Measurements from ENCODE around the gene HTRA2.

The HTRA2 gene

DNA sequence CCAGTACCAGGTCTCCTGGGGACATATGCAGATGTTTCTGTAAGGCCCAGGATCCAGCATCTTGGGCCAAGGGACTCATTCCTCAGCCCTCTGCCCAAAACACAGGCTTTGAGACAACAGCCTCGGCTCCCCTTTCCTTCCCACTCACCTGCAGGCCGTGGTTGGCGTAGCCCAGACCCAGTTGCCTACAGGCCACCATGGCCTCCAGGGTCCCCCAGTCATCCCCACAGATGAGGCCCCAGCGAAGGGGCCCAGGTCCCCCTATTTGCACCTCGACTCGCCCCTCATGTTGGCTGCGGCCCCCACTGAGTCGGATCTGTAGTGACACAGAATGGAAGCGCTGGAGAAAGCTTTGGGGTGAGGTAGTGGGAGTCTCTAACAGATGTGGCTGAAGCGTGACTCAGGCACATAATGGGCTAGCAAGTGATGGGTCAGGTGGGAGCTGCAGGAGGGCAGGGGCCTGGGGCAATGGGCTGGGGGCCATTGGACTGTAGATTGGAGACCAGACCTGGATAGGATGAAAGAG, 5.8 kb downstream of the HTRA2 start:
- H4K20me1 ChIP-seq (ENCODE audit: insufficient read depth, low read length) = no peaks in the 10 kb centered on the region
- no peak overlapping the region for H3K27ac ChIP-seq (ENCODE audit: low read length)
- H3K4me3 ChIP-seq (ENCODE audit: low read depth in 1 of 2, low read length in 2 of 2) = no peak overlapping the region
- H3K36me3 ChIP-seq (ENCODE audit: insufficient read depth, low read length) = peaks cover 31% of the 10 kb centered on the region
- H3K9me3 ChIP-seq (ENCODE audit: insufficient read depth, low read length, severe bottlenecking) = no peaks in the 10 kb centered on the region
- peaks cover 16% of the 10 kb centered on the region for H3K4me1 ChIP-seq (ENCODE audit: insufficient read depth, low read length)
- DNase-seq (no peak), ATAC-seq (ENCODE audit: insufficient read depth, low read depth) (no peak)
- TF ChIP-seq, protein P1, sequence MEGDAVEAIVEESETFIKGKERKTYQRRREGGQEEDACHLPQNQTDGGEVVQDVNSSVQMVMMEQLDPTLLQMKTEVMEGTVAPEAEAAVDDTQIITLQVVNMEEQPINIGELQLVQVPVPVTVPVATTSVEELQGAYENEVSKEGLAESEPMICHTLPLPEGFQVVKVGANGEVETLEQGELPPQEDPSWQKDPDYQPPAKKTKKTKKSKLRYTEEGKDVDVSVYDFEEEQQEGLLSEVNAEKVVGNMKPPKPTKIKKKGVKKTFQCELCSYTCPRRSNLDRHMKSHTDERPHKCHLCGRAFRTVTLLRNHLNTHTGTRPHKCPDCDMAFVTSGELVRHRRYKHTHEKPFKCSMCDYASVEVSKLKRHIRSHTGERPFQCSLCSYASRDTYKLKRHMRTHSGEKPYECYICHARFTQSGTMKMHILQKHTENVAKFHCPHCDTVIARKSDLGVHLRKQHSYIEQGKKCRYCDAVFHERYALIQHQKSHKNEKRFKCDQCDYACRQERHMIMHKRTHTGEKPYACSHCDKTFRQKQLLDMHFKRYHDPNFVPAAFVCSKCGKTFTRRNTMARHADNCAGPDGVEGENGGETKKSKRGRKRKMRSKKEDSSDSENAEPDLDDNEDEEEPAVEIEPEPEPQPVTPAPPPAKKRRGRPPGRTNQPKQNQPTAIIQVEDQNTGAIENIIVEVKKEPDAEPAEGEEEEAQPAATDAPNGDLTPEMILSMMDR (IDR thresholded peaks at IDR 0.05; ENCODE audit: borderline replicate concordance, extremely low read depth, low read length, poor library complexity, severe bottlenecking) = no peak
- no peak for TF ChIP-seq EZH2 (IDR thresholded peaks at IDR 0.05; ENCODE audit: borderline replicate concordance, low read depth, low read length, severe bottlenecking)
- no peak overlapping the region for H2AFZ ChIP-seq (ENCODE audit: low read depth, low read length)
- no peak overlapping the region for H3K4me2 ChIP-seq (ENCODE audit: insufficient read depth, low read length)
- H3K9ac ChIP-seq (ENCODE audit: low read depth, low read length) = no peak overlapping the region
- peaks cover 8% of the 10 kb centered on the region for H3K79me2 ChIP-seq (ENCODE audit: insufficient read depth, low read length)
- peaks cover 5% of the 10 kb centered on the region for H3K27me3 ChIP-seq (ENCODE audit: insufficient read depth, low read length, poor library complexity)

GRCh38 chr2:74536166-74536950, 6.6 kb downstream of the HTRA2 start:
- H3K4me3 ChIP-seq (ENCODE audit: low read depth in 1 of 2, low read length in 2 of 2) = no peak overlapping the region
- no peak overlapping the region for H2AFZ ChIP-seq (ENCODE audit: low read depth, low read length)
- peaks cover 23% of the 10 kb centered on the region for H3K36me3 ChIP-seq (ENCODE audit: insufficient read depth, low read length)
- TF ChIP-seq, protein P1 (IDR thresholded peaks at IDR 0.05; ENCODE audit: borderline replicate concordance, extremely low read depth, low read length, poor library complexity, severe bottlenecking) = no peak
- no peak for TF ChIP-seq EZH2 (IDR thresholded peaks at IDR 0.05; ENCODE audit: borderline replicate concordance, low read depth, low read length, severe bottlenecking)
- H3K9me3 ChIP-seq (ENCODE audit: insufficient read depth, low read length, severe bottlenecking) = no peaks in the 10 kb centered on the region
- peaks cover 7% of the 10 kb centered on the region for H3K4me1 ChIP-seq (ENCODE audit: insufficient read depth, low read length)
- H3K4me2 ChIP-seq (ENCODE audit: insufficient read depth, low read length) = no peak overlapping the region
- H4K20me1 ChIP-seq (ENCODE audit: insufficient read depth, low read length) = no peaks in the 10 kb centered on the region
- ATAC-seq (ENCODE audit: insufficient read depth, low read depth) = peak; percentile 23; the same call in 1 of the 3 replicates
- no peak for DNase-seq
- no peak overlapping the region for H3K9ac ChIP-seq (ENCODE audit: low read depth, low read length)
- H3K27me3 ChIP-seq (ENCODE audit: insufficient read depth, low read length, poor library complexity) = peaks cover 5% of the 10 kb centered on the region
- H3K79me2 ChIP-seq (ENCODE audit: insufficient read depth, low read length) = no peaks in the 10 kb centered on the region
- H3K27ac ChIP-seq (ENCODE audit: low read length) = no peak overlapping the region

GRCh38 chr2:74537140-74537539, 7.4 kb downstream of the HTRA2 start:
- peaks cover 16% of the 10 kb centered on the region for H3K36me3 ChIP-seq (ENCODE audit: insufficient read depth, low read length)
- TF ChIP-seq EZH2 (IDR thresholded peaks at IDR 0.05; ENCODE audit: borderline replicate concordance, low read depth, low read length, severe bottlenecking) = no peak
- TF ChIP-seq, protein P1 (IDR thresholded peaks at IDR 0.05; ENCODE audit: borderline replicate concordance, extremely low read depth, low read length, poor library complexity, severe bottlenecking) = no peak
- ATAC-seq (ENCODE audit: insufficient read depth, low read depth) (no peak), DNase-seq (no peak)
- H4K20me1 ChIP-seq (ENCODE audit: insufficient read depth, low read length) = no peaks in the 10 kb centered on the region
- H3K79me2 ChIP-seq (ENCODE audit: insufficient read depth, low read length) = no peaks in the 10 kb centered on the region
- H2AFZ ChIP-seq (ENCODE audit: low read depth, low read length) = no peak overlapping the region
- no peak overlapping the region for H3K4me3 ChIP-seq (ENCODE audit: low read depth in 1 of 2, low read length in 2 of 2)
- no peak overlapping the region for H3K4me2 ChIP-seq (ENCODE audit: insufficient read depth, low read length)
- H3K9ac ChIP-seq (ENCODE audit: low read depth, low read length) = no peak overlapping the region
- H3K27me3 ChIP-seq (ENCODE audit: insufficient read depth, low read length, poor library complexity) = peaks cover 5% of the 10 kb centered on the region
- H3K9me3 ChIP-seq (ENCODE audit: insufficient read depth, low read length, severe bottlenecking) = no peaks in the 10 kb centered on the region
- no peak overlapping the region for H3K27ac ChIP-seq (ENCODE audit: low read length)
- H3K4me1 ChIP-seq (ENCODE audit: insufficient read depth, low read length) = no peaks in the 10 kb centered on the region

Measured in DND-41 (cell line).